HepG2 (cell line): ENCODE data around the gene DENND5B. TPM values are rescaled to one million over a fixed set of nuclear protein-coding genes. Genes with fewer than 3 reads are reported as not detected.

Source experiments
- ATAC-seq: fragments of 200-7000 bp; cut with Tn5 transposase; 3 replicates; pipeline ENCODE4 v1.9.1; 2020; ENCODE audit warnings: mild to moderate bottlenecking, moderate library complexity
- BruUV-seq: library from RNA; stranded (reverse); fragments of 400-500 nt; replicated peaks from 2 replicates; lab custom pipeline; 2021; lab: Mats Ljungman, UMichigan
- CTCF ChIA-PET: fragments of 300-600 bp; formaldehyde crosslinking; extraction: SDS; loops from one replicate; lab custom pipeline; 2021; ENCODE audit warnings: low total read pairs, inconsistent platforms, low intra/inter-chr PET ratio; lab: Yijun Ruan, JAX
- POLR2A ChIA-PET: fragments of 350-600 bp; sonication (Branson Sonifier 250); formaldehyde crosslinking; loops from one replicate; lab custom pipeline; 2020; ENCODE audit warnings: antibody characterized with exemption, inconsistent platforms; lab: Yijun Ruan, JAX
- DNase-seq: peaks from one replicate; pipeline ENCODE4 v3.0.0-alpha.2; 2015; ENCODE audit warnings: low spot score
- FAIRE-seq: peaks from 3 replicates; lab custom pipeline; 2011; peaks lifted over from hg19 to GRCh38; lab: Jason Lieb, UNC
- H2AFZ ChIP-seq: one replicate; pipeline ENCODE4 v1.6.1; 2011; ENCODE audit warnings: low read length, inconsistent platforms
- H3K27ac ChIP-seq: fragments of 300-600 bp; 3 replicates; pipeline ENCODE4 v1.8.0; 2011; ENCODE audit warnings: mixed run types, mild to moderate bottlenecking, mixed read lengths, low read length, inconsistent platforms; ENCODE audit not compliant: insufficient read depth; ENCODE audit errors: extremely low read length
- H3K27me3 ChIP-seq, 2 experiments: fragments of 200-600 bp in 1 of 2; 2 replicates in 1 of 2; 3 replicates in 1 of 2; pipeline versions ENCODE4 v1.6.0 to v1.8.0; 2011; ENCODE audit warnings: low read length in 2 of 2, mild to moderate bottlenecking in 2 of 2, moderate library complexity in 2 of 2, inconsistent platforms in 1 of 2; ENCODE audit not compliant: insufficient read depth in 2 of 2, control insufficient read depth in 1 of 2
- H3K36me3 ChIP-seq, 2 experiments: fragments of 200-600 bp in 1 of 2; replicated peaks in 1 of 2; 2 replicates in 1 of 2; 3 replicates in 1 of 2; pipeline versions ENCODE4 v1.5.1 to v1.8.0; 2011; ENCODE audit warnings: low read length in 2 of 2, inconsistent platforms in 1 of 2; ENCODE audit not compliant: insufficient read depth in 2 of 2, control insufficient read depth in 1 of 2
- H3K4me1 ChIP-seq: 2 replicates; pipeline ENCODE4 v1.5.1; 2012; ENCODE audit warnings: low read length, inconsistent platforms; ENCODE audit not compliant: insufficient read depth
- H3K4me2 ChIP-seq: 2 replicates; pipeline ENCODE4 v1.6.0; 2011; ENCODE audit warnings: low read depth, low read length, inconsistent platforms
- H3K4me3 ChIP-seq, 3 experiments: fragments of 200-600 bp in 1 of 3; sonication (generic), shearing (Covaris generic) in 1 of 3; replicated peaks in 1 of 3; 2 replicates each; pipeline ENCODE4 v1.5.1; 2011 to 2016; ENCODE audit warnings: low read length in 3 of 3, inconsistent platforms in 2 of 3, low read depth in 2 of 3, mild to moderate bottlenecking in 2 of 3, control low read depth in 1 of 3, mixed read lengths in 1 of 3; ENCODE audit not compliant: insufficient read depth in 1 of 3
- H3K79me2 ChIP-seq: one replicate; pipeline ENCODE4 v1.6.1; 2011; ENCODE audit warnings: low read length, inconsistent platforms; ENCODE audit not compliant: insufficient read depth
- H3K9ac ChIP-seq: 2 replicates; pipeline ENCODE4 v1.6.0; 2011; ENCODE audit warnings: mild to moderate bottlenecking, low read depth, low read length, inconsistent platforms; ENCODE audit not compliant: insufficient read depth
- H3K9me3 ChIP-seq: 2 replicates; pipeline ENCODE4 v1.5.1; 2012; ENCODE audit warnings: mild to moderate bottlenecking, low read length
- H4K20me1 ChIP-seq: 2 replicates; pipeline ENCODE4 v1.6.0; 2011; ENCODE audit warnings: inconsistent platforms, mild to moderate bottlenecking, low read length, moderate library complexity; ENCODE audit not compliant: insufficient read depth
- BRD4 ChIP-seq: sonication (generic); formaldehyde crosslinking; IDR thresholded peaks from 2 replicates; pipeline ENCODE4 v1.4.0; 2020; ENCODE audit warnings: missing genetic modification reagents
- FLYWCH1 ChIP-seq: sonication (generic); formaldehyde crosslinking; IDR thresholded peaks from 2 replicates; pipeline ENCODE4 v1.8.1; 2023; ENCODE audit warnings: mild to moderate bottlenecking, missing genetic modification reagents
- MZF1 ChIP-seq: sonication (generic); formaldehyde crosslinking; IDR thresholded peaks from 2 replicates; pipeline ENCODE4 v1.8.1; 2023; ENCODE audit warnings: mild to moderate bottlenecking, missing genetic modification reagents, borderline replicate concordance
- NR2F1 ChIP-seq, 2 experiments: fragments of 450-650 bp in 1 of 2; formaldehyde crosslinking in 1 of 2; IDR thresholded peaks; 2 replicates each; pipeline versions ENCODE4 v1.5.0 to v1.6.1; 2016 to 2020; ENCODE audit warnings: mild to moderate bottlenecking in 1 of 2, missing compliant biosample characterization in 1 of 2, missing genetic modification reagents in 1 of 2, moderate library complexity in 1 of 2
- PAX8 ChIP-seq: sonication (generic); formaldehyde crosslinking; IDR thresholded peaks from 2 replicates; pipeline ENCODE4 v1.8.0; 2022; ENCODE audit warnings: mild to moderate bottlenecking, missing genetic modification reagents, borderline replicate concordance
- YEATS4 ChIP-seq: sonication (generic); formaldehyde crosslinking; IDR thresholded peaks from 2 replicates; pipeline ENCODE4 v1.4.0; 2020; ENCODE audit warnings: missing genetic modification reagents, borderline replicate concordance
- ZNF572 ChIP-seq: sonication (generic); formaldehyde crosslinking; IDR thresholded peaks from 2 replicates; pipeline ENCODE4 v1.5.1; 2020; ENCODE audit warnings: mild to moderate bottlenecking, missing genetic modification reagents
- WGBS: methylation state at CpG from one replicate; pipeline ENCODE4 v1.1.6; 2017; ENCODE audit warnings: low lambda C conversion rate; 5-methylcytosine and 5-hydroxymethylcytosine counted together
- in situ Hi-C: cut with HindIII; loops from 2 replicates; pipeline ENCODE4 v1.10.0; 2017; ENCODE audit warnings: low pct_unique_long_range_greater_than_20kb; ENCODE audit not compliant: extremely low pct_ligation_motif_present
- intact Hi-C: fragments of 100-400 bp; cut with micrococcal nuclease; formaldehyde crosslinking; loops from one replicate; pipeline ENCODE4 v1.10.0; 2022; ENCODE audit not compliant: unreplicated experiment
- polyA plus RNA-seq, 8 experiments: library from polyadenylated mRNA; depleted of rRNA in 3 of 8; stranded (reverse) in 7 of 8; unstranded in 1 of 8; fragments of >200 nt; fragmentation: Illumina TruSeq in 4 of 8; extraction: Trizol in 4 of 8; gene quantifications; 2 replicates each; pipeline versions ENCODE4 v1.2.1 to v1.2.3, GENCODE V29; 2011 to 2016; ENCODE audit warnings: low read depth in 4 of 8, missing spikeins in 1 of 8, mixed read lengths in 1 of 8; ENCODE audit not compliant: insufficient read depth in 1 of 8
- total RNA-seq, 5 experiments: library from RNA; depleted of rRNA; stranded (reverse); fragments of >200 nt; fragmentation: Illumina TruSeq; extraction: Trizol; gene quantifications; 2 replicates each; pipeline ENCODE4 v1.2.3, GENCODE V29; 2016; ENCODE audit warnings: low read depth in 1 of 5
- TF ChIP-seq, protein P1 (sequence below): sonication (generic); formaldehyde crosslinking; IDR thresholded peaks from 2 replicates; pipeline ENCODE4 v1.5.1; 2020; ENCODE audit warnings: mild to moderate bottlenecking, missing genetic modification reagents, moderate library complexity
- TF ChIP-seq, protein P2 (sequence below), 2 experiments: fragments of 450-650 bp in 1 of 2; sonication (generic) in 1 of 2; formaldehyde crosslinking; IDR thresholded peaks; 2 replicates each; pipeline versions ENCODE4 v1.5.0 to v1.8.0; 2020 to 2022; ENCODE audit warnings: mild to moderate bottlenecking in 1 of 2, missing genetic modification reagents in 1 of 2
- TF ChIP-seq, protein P3 (sequence below): sonication (generic); formaldehyde crosslinking; IDR thresholded peaks from 2 replicates; pipeline ENCODE4 v1.5.1; 2020; ENCODE audit warnings: missing genetic modification reagents, mild to moderate bottlenecking, borderline replicate concordance
- TF ChIP-seq, protein P4 (sequence below): sonication (generic); formaldehyde crosslinking; IDR thresholded peaks from 2 replicates; pipeline ENCODE4 v1.4.0; 2020; ENCODE audit warnings: mild to moderate bottlenecking, missing genetic modification reagents
- TF ChIP-seq, protein P5 (sequence below): sonication (generic); formaldehyde crosslinking; IDR thresholded peaks from 2 replicates; pipeline ENCODE4 v1.4.0; 2020; ENCODE audit warnings: missing genetic modification reagents

The DENND5B gene
- total and polyA plus RNA-seq, 2 of the 13 experiments (the other 11 are each of a cell fraction or from before 2014, with no cell fraction given): 14.7 to 18.7 TPM

DNA sequence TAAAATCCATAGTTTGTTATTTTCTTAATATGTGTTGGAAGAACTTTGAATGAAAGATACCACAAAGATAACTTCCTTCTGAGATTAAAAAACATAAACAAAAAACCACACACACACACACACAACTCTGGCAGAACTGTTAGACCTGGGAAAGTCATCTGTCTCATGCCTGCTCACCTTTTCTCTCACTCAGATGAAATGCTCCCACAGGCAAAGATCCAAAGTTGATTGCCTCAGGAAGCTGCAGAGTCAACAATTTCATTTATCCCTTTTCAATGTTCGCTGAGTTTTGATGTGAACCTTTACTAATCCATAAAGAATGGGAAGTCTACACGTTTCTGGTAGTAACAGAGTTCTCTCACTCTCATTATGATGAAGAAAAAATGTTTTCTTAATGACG lies 112.0 kb downstream of the DENND5B start:
- Histone ChIP-seq H2AFZ (no peak overlapping the region), H3K4me3 (no peak overlapping the region), H3K27me3 (no peaks in the 10 kb centered on the region), H3K27ac (peak overlapping the region; percentile 13), H3K4me1 (peaks cover 47% of the 10 kb centered on the region), H3K9me3 (no peaks in the 10 kb centered on the region), H3K36me3 (peaks cover 4 to 11% of the 10 kb centered on the region in 2 experiments; a peak in 3 of 5 replicates), H3K4me2 (no peak overlapping the region), H4K20me1 (no peaks in the 10 kb centered on the region), H3K9ac (no peak overlapping the region), H3K79me2 (no peaks in the 10 kb centered on the region)
- TF ChIP-seq FLYWCH1 (CRISPR knock-in tag) (no peak), ZNF572 (CRISPR knock-in tag) (no peak), BRD4 (CRISPR knock-in tag) (no peak), YEATS4 (no peak), MZF1 (no peak), PAX8 (CRISPR knock-in tag) (no peak), NR2F1 (CRISPR knock-in tag; IDR thresholded peaks at IDR 0.05) (no peak)
- TF ChIP-seq, protein P1, sequence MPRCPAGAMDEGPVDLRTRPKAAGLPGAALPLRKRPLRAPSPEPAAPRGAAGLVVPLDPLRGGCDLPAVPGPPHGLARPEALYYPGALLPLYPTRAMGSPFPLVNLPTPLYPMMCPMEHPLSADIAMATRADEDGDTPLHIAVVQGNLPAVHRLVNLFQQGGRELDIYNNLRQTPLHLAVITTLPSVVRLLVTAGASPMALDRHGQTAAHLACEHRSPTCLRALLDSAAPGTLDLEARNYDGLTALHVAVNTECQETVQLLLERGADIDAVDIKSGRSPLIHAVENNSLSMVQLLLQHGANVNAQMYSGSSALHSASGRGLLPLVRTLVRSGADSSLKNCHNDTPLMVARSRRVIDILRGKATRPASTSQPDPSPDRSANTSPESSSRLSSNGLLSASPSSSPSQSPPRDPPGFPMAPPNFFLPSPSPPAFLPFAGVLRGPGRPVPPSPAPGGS (CRISPR knock-in tag): no peak
- TF ChIP-seq, protein P2, sequence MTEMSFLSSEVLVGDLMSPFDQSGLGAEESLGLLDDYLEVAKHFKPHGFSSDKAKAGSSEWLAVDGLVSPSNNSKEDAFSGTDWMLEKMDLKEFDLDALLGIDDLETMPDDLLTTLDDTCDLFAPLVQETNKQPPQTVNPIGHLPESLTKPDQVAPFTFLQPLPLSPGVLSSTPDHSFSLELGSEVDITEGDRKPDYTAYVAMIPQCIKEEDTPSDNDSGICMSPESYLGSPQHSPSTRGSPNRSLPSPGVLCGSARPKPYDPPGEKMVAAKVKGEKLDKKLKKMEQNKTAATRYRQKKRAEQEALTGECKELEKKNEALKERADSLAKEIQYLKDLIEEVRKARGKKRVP (CRISPR knock-in tag; IDR thresholded peaks at IDR 0.05): no peak
- TF ChIP-seq, protein P3, sequence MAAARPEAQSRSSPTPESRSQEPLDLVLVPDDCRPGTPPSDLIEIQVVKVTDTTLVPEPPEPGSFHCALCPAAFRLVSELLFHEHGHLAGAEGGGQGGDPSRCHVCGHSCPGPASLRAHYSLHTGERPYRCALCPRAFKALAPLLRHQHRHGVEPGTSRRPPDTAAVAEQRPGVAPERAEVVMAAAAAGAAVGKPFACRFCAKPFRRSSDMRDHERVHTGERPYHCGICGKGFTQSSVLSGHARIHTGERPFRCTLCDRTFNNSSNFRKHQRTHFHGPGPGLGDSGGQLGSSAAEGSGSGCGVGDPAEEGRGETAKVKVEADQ (CRISPR knock-in tag): no peak
- TF ChIP-seq, protein P4, sequence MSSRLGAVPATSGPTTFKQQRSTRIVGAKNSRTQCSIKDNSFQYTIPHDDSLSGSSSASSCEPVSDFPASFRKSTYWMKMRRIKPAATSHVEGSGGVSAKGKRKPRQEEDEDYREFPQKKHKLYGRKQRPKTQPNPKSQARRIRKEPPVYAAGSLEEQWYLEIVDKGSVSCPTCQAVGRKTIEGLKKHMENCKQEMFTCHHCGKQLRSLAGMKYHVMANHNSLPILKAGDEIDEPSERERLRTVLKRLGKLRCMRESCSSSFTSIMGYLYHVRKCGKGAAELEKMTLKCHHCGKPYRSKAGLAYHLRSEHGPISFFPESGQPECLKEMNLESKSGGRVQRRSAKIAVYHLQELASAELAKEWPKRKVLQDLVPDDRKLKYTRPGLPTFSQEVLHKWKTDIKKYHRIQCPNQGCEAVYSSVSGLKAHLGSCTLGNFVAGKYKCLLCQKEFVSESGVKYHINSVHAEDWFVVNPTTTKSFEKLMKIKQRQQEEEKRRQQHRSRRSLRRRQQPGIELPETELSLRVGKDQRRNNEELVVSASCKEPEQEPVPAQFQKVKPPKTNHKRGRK: no peak
- TF ChIP-seq, protein P5, sequence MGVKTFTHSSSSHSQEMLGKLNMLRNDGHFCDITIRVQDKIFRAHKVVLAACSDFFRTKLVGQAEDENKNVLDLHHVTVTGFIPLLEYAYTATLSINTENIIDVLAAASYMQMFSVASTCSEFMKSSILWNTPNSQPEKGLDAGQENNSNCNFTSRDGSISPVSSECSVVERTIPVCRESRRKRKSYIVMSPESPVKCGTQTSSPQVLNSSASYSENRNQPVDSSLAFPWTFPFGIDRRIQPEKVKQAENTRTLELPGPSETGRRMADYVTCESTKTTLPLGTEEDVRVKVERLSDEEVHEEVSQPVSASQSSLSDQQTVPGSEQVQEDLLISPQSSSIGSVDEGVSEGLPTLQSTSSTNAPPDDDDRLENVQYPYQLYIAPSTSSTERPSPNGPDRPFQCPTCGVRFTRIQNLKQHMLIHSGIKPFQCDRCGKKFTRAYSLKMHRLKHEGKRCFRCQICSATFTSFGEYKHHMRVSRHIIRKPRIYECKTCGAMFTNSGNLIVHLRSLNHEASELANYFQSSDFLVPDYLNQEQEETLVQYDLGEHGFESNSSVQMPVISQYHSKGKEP (CRISPR knock-in tag): no peak
- intact Hi-C loops (no loop called here), in situ Hi-C loops (no loop called here)
- no peak for ATAC-seq
- BruUV-seq: no TSS peak
- ChIA-PET POLR2A (no interaction called here), CTCF (no interaction called here)
- no peak for FAIRE-seq
- DNase-seq: no peak
- WGBS: 81% methylated on average over 3 of the region's 3 CpGs
